Measurements from ENCODE around the gene SLC39A8.

Gene SLC39A8

GRCh38 chr4:102222838-102223409 lies 122.4 kb downstream of the SLC39A8 start:
- DNase-seq: no peak

- no peak for DNase-seq
Measured at GRCh38 chr4:102219129-102219528, 126.2 kb downstream of the SLC39A8 start.

GRCh38 chr4:102218656-102219055 lies 126.6 kb downstream of the SLC39A8 start:
- DNase-seq: no peak

- no peak for DNase-seq
Measured at GRCh38 chr4:102217775-102218355, 127.4 kb downstream of the SLC39A8 start.

- no peak for DNase-seq
Measured at GRCh38 chr4:102217345-102217744, 127.9 kb downstream of the SLC39A8 start.

GRCh38 chr4:102216666-102217065 lies 128.6 kb downstream of the SLC39A8 start:
- DNase-seq: no peak

GRCh38 chr4:102213031-102213430 lies 132.3 kb downstream of the SLC39A8 start:
- no peak for DNase-seq

All from activated CD4-positive, alpha-beta T cell treated with anti-CD3 and anti-CD28 coated beads, Interleukin-2, Interleukin-6, amounts not matched to agents 100 ng/mL and 50 ng/mL, durations not matched to agents 16 hours and 8 hours (primary cell).